ENCODE measurements around the gene MAPRE2.

Gene MAPRE2

DNA sequence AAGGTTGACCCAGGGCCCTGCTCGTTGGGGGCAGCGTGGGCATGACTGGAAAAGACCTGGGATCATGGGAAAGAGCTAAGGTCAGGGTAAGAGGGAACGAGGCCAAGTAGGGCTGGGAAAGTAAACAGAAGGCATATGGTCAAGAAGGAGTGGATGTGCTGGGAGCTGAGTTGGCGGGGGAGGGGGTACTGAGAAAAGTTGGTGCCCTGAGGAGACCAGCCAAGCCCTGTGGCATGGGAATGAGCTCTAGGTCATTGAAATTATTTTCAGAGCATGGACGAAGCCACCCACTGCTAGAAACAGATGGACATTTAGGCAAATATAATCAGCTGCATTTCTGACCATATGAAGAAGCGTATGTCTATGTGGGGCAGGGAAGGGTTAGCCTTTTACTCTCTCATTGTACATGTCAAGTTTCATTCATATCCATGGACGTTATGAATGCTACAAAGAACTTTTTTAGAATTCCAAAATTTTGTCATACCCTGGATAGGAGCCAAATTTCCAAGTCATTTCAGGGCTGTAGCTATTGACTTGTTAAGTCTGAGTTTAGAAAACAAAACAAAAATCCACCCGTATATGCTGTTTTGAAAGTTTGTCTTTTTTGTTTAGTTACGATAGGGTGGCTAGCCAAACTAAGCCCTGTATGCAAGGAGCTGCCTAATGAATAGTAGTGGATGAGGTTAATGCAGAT is 19.1 kb downstream of the MAPRE2 start:
- DNase-seq (ENCODE audit: insufficient read length, low spot score): no peak
- FAIRE-seq: no peak

DNA sequence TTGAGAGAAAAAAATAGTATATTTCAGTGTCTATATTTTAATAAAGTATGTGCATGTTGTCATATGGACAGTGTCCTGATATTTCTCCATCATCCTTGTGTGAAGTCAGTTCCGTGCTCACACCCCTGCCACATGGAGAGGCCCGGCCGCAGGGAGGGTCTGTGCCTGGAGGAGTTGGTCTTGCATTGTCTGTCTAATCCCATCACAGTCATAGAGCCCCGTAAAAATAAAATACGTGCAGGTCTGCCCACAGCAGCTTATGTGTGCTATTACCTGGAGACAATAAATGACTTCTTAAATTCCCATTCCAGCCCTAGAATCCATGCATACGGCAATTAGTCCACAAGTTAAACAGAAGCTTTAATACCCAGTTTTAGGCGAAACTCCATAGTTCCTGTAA is 20.1 kb downstream of the MAPRE2 start:
- DNase-seq (ENCODE audit: insufficient read length, low spot score) (no peak), FAIRE-seq (no peak)

DNA sequence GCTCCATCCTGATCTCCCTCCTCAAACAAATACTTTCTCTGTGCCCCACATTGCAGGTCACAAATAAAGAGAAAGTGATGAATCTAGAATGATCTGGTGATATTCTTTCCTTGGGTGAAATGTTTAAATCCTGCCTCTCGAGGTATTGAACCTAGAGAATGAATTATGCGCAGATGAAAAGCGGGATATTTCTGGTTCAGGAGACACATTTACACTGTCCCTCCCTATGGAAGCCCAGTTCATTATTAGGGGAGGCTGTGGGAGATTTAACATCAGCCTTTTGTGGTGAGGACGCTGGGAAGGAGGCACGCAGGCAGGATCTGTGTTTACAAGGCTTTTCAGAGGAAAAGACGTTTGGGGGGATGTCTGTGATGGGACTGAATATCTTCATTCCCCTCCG is 20.6 kb downstream of the MAPRE2 start:
- DNase-seq (ENCODE audit: insufficient read length, low spot score): no peak
- no peak for FAIRE-seq

DNA sequence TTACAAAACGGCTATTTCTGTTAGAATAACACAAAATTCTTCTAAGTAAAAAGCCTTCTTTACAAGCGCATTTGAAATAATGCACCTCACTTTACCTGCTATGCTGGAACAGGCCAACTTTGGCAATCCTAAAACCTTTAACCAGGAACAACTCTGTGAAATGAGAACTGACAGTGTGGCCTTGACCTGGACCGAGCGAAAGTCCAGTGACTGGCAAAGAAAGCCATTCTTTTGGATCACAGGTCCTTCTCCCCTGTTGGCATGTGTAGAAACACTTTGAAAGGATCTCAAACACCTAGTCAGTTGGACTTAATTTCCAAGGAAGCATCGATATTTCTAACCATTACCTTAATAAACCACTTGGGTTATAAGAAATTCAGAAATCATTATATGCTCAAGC is 21.2 kb downstream of the MAPRE2 start:
- no peak for DNase-seq (ENCODE audit: insufficient read length, low spot score)
- FAIRE-seq: no peak

DNA sequence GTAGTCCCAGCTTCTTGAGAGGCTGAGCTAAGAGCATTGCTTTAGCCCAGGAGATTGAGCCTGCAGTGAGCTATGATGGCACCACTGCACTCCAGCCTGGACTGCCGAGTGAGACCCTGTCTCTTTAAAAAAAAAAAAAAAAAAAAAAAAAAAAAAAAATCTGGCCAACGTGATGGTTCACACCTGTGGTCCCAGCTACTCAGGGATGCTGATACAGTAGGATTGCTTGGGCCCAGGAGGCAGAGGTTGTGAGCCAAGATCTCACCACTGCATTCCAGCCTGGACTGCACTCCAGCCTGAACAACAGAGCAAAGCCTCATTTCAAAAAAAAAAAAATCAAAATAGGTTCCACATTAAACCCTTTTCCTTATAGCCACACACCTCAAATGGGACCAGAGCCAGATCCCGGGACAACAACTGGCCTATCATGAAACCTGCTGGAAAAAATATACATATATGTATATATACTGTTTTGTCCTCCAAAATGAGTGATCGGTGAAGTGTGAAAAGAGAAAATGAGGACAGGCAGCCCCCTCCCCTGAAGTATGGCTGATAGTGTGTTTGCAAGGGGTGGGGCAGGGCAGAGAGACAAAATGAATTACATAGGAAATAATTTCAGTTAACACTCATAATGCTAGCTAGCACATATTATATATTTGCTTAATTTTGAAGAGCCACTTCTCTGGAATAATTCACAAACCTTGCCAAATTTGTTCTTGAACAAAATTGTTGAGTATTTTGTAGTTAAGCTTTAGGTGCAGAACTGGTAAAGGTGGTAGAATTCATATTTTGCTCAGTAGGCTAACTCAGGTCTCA is 22.9 kb downstream of the MAPRE2 start:
- DNase-seq (ENCODE audit: insufficient read length, low spot score) (no peak), FAIRE-seq (no peak)

DNA sequence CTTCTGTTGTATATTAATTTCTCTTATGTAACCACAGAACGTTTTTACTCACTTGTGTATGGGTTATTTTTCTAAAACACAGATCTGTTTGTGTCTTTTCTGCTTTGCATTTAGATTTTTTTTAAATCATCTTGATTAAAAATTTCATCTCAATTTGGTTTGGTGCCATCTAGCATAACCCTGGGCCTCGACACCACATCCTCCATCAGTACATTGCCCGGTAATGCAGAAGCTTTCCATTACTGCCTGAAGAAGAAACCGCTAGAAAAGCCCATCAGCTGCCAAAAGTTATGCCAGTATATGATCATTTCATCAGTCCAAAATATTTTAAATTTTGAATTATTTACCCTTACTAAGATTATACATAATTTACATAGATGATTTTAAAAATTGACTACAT is 26.2 kb downstream of the MAPRE2 start:
- FAIRE-seq (no peak), DNase-seq (ENCODE audit: insufficient read length, low spot score) (no peak)

DNA sequence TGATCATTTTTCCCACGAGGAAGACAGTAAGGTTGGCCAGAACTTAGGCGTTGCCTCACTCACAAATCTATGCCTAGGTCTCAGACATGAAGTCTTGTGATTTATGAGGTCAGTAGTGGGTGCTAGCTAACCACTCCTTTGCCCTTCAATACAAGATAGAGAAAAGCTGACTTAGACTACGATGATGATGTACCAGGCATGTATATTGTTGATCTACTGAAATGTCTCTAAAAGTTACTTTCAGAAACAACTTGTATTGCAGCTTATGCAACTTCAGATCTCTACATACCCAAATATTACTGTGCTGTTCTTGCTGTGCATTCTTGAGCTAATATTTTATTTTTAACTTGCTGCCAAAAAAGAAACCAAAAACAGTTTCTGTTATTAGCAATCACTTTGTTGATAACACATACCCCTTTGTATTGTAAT is 30.6 kb downstream of the MAPRE2 start:
- DNase-seq (ENCODE audit: insufficient read length, low spot score) (no peak), FAIRE-seq (peak; percentile 78)

DNA sequence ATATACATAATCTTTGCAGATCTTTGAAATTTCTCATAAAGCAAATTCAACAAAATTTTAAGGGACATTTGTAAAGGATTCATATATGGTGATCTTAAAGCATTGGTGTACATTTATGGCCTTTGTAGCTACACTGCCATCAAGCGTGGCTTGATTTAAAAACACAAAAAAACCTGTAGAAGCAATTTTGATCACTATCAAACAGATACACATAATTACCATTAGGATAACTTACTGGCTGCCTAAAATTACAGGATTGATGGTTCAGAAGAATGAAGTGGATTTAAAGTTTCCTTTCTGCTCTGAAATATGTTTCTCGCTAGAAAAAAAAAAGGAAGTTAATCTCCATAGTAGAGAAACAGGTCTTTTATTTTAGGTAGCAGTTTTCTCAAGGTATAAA is 31.4 kb downstream of the MAPRE2 start:
- FAIRE-seq: no peak

DNA sequence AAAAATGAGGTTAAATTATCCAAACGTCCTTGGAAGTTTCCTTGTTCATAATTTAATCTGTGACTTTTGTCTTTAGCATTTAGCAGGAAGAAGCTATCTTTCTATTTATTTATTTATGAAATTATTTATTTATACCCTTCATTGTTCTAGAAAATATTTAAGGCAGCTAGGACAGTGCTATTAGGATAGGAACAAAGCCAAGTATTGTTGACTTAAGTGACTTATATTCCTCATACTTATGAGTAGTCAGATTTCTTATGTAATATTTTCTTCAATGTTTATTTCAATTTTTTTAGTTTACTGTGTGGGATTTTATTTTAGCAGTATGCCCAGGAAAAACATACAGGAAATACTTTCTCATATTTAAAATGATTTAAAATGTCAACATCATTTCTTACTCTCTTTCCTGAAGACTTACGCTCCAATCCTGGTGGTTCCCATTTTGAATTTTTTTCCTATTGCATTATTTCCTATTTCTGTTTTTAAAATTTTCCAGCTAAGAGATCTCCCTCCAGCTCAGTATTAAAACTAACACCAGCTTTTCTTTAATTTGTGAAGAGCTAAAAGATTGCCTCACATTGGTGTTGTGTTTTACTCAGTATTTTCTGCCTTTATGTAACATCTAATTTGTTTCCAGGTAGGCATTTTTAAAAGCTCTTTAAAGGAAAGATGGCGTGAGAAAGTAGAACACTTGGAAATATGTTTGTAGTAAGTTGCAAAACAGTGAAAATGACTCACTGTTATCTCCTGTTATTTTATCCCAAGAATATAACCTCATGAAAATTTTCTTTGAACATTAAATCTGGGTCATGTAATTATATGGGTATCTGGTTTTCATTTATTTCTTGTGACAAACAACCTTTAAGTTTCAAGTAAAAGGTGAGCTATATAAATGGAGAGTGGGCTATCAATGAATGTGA is 32.2 kb downstream of the MAPRE2 start:
- FAIRE-seq (no peak), DNase-seq (ENCODE audit: insufficient read length, low spot score) (no peak)

More for the DNA sequence above, 31.4 kb downstream of the MAPRE2 start:
- DNase-seq (ENCODE audit: insufficient read length, low spot score): no peak

DNA sequence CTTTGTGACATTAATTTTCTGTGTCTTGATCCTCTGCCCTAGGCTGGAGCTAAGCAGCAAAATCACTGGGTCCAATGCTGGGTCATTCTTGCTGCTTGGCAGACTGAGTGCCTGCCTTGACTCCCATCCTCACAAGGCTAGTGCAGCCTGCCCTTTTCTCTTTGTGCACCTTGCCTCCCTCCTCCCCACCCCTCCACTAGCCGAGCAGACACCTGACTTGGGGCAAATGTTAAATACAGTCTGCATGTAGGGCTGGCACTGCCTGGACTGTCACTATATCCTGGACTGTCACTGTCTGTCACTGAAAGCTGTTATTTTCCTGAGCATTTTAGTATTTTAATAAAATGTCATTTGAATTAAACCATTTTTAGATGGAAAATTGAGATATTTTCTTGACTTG is 33.4 kb downstream of the MAPRE2 start:
- FAIRE-seq: no peak
- DNase-seq (ENCODE audit: insufficient read length, low spot score): no peak

DNA sequence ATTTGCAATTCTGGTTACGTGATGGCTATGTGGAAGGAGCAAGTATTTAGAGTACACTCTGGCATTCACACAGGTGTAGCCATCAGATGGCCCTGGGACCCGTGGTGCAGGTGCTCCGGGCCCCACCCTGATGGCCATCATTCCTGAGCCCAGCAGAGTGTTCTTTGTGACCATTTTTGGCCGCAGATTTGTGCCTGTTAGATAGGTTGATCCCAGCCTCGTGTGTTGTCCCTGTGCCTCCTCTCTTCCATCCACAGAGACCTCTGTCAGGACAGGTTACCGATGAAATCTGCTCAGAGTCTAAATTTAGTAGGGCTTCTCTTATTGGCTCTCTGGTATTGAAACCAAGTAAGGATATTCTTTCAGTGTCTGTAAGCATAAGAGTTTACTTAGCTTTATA is 33.9 kb downstream of the MAPRE2 start:
- no peak for FAIRE-seq
- no peak for DNase-seq (ENCODE audit: insufficient read length, low spot score)

DNA sequence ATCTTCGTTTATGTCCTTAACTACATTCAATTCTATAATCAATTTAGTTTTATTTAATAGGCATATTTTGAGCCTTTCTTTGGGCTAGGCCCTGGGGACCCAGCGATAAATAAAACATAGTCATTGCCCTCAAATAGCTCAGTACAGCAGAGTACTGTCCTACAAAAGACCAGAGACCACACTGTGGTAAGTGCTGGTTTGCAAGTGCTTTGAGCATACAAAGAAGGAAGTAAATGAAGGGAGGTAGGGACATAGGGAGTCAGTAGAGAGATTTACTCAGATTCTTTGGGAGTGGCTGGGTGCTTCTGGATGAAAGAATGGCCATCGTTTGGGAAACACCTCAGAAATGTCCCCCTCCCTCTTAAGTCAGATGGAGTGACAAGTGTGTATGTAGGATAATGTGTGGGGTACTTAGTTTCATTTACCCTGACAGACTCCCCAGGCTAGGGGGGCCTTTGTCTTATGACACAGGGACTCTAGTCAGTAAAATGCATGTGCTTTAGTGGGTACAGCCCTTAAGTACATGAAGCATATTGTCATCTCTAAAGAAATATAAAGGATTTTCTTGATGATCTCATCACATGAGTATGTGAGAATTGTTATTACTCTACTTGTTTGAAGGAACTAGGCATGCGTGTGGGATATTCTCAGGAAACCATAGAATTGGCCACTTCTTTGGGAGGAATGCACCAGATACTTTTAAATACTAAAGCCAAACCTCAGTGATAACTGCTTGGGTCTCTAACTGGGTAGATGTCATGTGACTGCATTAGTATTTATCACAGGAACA is 35.1 kb downstream of the MAPRE2 start:
- DNase-seq (ENCODE audit: insufficient read length, low spot score) (no peak), FAIRE-seq (no peak)

DNA sequence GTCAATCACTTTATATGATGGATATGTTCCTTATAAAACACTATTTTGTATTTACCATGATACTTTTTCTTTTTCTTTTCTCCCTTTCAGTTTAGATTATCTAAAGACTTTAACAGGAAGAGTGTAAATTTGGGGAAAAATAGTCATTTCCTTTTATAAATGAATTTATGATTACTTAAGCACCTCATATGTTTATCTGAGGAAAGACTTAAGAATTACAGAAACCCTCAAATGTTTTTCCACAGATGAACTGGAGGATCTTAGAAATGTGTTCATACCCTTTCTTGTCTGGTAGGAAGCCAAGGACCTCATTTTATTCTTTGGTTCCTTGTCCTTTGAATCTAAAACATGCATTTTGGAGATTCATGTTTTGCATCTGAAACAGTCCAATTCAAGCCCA is 36.7 kb downstream of the MAPRE2 start:
- FAIRE-seq (no peak), DNase-seq (ENCODE audit: insufficient read length, low spot score) (no peak)

DNA sequence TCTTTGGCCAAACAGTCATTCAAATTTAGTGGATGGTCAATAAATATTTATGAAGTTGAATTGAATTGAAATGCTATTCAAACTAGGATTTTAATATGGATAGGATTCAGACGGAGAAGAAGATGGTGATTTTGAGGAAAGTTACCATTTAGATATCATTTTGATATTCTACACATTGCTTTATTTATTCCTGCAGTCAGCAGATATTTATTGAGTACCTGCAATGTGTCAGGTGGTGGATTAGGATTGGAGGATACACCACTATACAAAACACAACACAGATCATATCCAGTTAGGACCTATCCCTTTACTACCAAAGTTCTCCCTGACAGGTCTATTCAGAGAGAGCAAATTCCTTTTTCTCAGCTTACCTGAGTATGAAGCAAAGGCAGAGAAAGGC is 38.8 kb downstream of the MAPRE2 start:
- no peak for DNase-seq (ENCODE audit: insufficient read length, low spot score)
- no peak for FAIRE-seq

DNA sequence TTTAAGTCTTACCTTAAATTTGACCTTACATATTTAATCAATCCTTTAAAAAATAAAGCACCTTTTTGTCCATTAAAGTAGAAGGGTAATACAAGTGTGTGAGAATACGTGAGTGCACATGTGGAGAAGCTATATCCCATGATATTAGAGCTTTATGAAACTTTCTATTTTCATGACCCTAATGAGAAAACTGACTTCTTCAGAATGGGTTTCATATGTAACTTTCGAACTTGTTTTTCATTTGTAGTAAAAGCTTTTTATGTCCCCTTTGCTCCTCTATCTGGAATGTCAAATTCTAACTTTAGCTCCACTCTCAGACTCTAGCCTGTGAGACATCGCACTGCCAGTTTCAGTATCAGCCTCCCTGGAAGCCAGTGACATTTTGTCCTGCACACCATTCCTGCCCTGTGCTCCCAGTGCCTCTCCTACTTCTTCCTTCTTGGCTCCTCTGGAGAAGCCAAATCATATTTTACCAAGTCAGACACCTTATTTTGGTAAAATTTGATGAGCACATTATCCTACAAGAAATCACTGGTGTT is 42.0 kb downstream of the MAPRE2 start:
- FAIRE-seq: no peak

DNA sequence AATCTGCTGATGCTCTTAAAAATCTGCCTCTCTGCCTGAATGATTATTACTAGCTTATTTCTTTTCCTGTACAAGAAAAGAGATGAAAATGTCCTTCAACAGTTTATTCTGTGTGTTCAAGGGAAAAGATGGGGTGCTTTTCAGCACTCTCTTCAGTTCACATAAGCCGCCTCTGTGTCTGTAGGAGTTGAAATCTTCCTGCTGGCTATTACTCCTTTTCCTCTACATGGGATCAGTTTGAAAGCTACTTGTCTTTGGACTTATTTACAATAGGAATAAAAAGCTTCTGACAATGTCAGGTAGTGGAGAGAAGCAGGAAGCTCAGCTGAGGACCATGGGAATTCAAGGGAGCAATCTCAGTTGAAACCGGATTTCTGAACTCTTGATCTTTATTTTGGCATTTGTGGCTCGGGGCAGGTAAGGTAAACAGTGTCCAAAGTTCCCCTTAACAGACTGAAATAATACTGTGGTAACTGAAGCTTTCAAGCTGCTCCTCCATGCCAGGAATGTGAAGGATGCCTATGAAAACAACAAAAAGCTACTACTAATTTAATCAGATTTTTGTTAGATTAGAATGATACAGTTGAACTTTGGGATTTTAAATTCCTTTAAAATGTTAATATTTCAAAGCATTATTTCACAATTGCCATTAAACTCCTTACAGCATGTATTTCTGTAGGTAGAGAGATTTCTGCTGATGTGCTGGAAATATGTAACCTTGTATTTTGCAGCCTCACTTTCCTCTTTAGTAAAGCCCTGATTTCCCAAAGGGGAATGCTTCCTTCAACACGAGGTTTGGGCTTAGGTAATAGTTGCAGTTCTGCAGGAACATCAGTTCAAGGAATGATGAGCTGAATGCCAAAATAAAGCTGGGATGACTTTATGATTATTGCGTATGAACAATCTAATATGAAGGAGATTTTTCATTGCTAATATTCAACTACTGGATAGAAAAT is 43.6 kb downstream of the MAPRE2 start:
- DNase-seq (ENCODE audit: insufficient read length, low spot score): no peak
- no peak for FAIRE-seq

More for the DNA sequence above, 42.0 kb downstream of the MAPRE2 start:
- no peak for DNase-seq (ENCODE audit: insufficient read length, low spot score)

DNA sequence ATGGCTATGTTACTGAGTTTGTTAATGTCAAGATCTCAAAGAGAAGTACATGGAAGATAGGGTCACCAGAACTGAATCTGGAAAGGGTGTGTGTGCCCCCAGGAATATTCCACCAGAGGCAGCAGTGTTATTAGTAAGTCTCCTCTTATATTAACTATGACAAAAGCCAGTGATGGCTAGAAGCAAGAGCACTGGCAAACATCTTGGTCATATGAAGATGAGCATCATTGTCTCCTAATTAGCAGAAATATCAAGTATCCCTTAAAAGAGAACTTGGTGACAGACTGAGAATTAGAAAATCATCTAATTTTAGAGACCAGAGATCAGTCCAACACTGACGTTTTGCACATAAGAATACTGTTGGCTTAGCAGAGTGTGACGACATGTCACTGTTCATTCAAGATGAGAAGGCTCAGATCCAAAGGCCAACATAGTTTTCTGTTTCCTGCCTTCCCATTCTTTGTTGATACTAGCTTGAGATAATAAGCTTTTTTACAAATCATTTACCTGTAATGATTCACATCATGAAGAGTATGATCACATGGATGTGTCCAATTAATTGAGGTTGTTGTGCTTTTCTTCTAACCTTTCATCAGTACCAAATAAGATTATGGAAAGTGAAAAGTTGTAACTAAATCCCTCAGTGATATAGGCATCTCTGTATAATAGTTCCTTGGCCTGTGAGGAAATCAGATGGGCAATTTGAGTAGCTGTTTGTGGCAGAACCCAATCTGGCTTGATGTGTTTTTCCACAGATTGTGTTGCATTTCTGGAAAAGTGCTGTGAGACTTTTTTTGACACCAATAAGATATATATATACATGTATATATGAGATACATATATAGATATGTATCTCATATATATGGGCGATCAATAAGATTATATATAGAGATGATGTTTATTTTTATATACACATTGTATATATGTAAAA is 44.5 kb downstream of the MAPRE2 start:
- DNase-seq (ENCODE audit: insufficient read length, low spot score): no peak
- no peak for FAIRE-seq

DNA sequence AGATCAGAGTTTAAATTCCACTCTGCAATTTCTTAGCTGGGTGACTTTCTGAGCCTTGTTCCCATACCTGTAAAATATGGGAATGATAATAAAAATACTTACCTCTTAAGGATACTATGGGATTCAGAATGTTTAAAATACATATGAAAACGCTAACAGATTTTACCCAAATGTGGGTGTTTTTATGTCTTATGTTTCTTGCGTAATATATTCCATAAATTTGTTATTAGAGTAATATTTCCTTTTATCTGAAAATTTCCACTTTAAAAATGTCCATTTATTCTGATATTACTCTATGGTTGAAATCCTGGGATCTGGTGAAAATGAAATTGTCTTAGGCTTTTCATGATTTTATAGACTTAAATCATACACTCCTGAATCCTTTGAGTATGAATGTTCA is 45.5 kb downstream of the MAPRE2 start:
- FAIRE-seq: no peak
- DNase-seq (ENCODE audit: insufficient read length, low spot score): no peak

Data from GM19239 (cell line).